H1 (cell line): ENCODE measurements around the gene NCEH1. TPM values are rescaled to one million over a fixed set of nuclear protein-coding genes. Genes with fewer than 3 reads are reported as not detected.

Source experiments
- CHD7 ChIP-seq: fragments of 300-600 bp; sonication (generic); IDR thresholded peaks from 2 replicates; pipeline ENCODE4 v1.7.1; 2012; ENCODE audit warnings: low read length, moderate library complexity, mild to moderate bottlenecking, inconsistent platforms; ENCODE audit not compliant: insufficient replicate concordance
- GABPA ChIP-seq: IDR thresholded peaks from 2 replicates; pipeline ENCODE4 v1.6.1; 2011; ENCODE audit warnings: mild to moderate bottlenecking, low read length, moderate library complexity, borderline replicate concordance; ENCODE audit not compliant: insufficient read depth
- RAD21 ChIP-seq, 2 experiments: IDR thresholded peaks in 1 of 2; conservative IDR thresholded peaks in 1 of 2; 2 replicates each; pipeline ENCODE4 v1.6.1; 2011; ENCODE audit warnings: low read depth in 2 of 2, low read length in 2 of 2, improper control_type of control experiment in 1 of 2, inconsistent platforms in 1 of 2, mild to moderate bottlenecking in 1 of 2, moderate library complexity in 1 of 2
- TEAD4 ChIP-seq: IDR thresholded peaks from 2 replicates; pipeline ENCODE4 v1.6.1; 2012; ENCODE audit warnings: low read depth, low read length, inconsistent platforms, mixed read lengths
- polyA plus RNA-seq, 7 experiments: library from polyadenylated mRNA; depleted of rRNA in 3 of 7; stranded (reverse) in 5 of 7; unstranded in 2 of 7; fragments of >200 nt in 5 of 7; fragments of 200-250 nt in 2 of 7; gene quantifications; 1 replicate in 5 of 7; 2 replicates in 1 of 7; 4 replicates in 1 of 7; pipeline versions ENCODE4 v1.2.1 to v1.2.3, GENCODE V29; 2011 to 2013; ENCODE audit warnings: missing spikeins in 2 of 7, mixed read lengths in 2 of 7
- total RNA-seq: library from RNA; stranded (reverse); fragmentation: NEBNext Ultra II Directional; extraction: Animal tissue kit (Norgen Biotek cat#: 25700); gene quantifications from 2 replicates; pipeline ENCODE4 v1.2.1, GENCODE V29; 2021

NCEH1 gene
- total and polyA plus RNA-seq, 2 of the 8 experiments (the other 6 are each of a cell fraction or from before 2014, with no cell fraction given) = 2.2 to 6.4 TPM

GRCh38 chr3:172669021-172669420 is 41.8 kb downstream of the NCEH1 start (continued):
- TF ChIP-seq CHD7 = no peak
- TF ChIP-seq GABPA = no peak
- no peak for TF ChIP-seq RAD21 (IDR thresholded peaks at IDR 0.05 in 1 of 2, conservative IDR thresholded peaks at IDR 0.05 in 1 of 2; ENCODE audit: low read depth in 2 of 2, low read length in 2 of 2)
- no peak for TF ChIP-seq TEAD4
